Upper lobe of left lung (tissue), 6 donors: ENCODE results near the gene ATPAF1. TPM values are rescaled to one million over a fixed set of nuclear protein-coding genes. Genes with fewer than 3 reads are reported as not detected.

ENCODE experiments used
- ATAC-seq, 2 donors: fragments of 200-7000 bp; cut with Tn5 transposase; one replicate each; pipeline ENCODE4 v1.9.1; 2022; ENCODE audit warnings: mild to moderate bottlenecking in 2 of 2, moderate library complexity in 2 of 2; ENCODE audit not compliant: low FRiP score in 2 of 2
- DNase-seq, 2 donors: peaks; one replicate each; pipeline ENCODE4 v3.0.0-alpha.2; 2019 to 2020
- H3K27ac ChIP-seq, 4 donors: fragments of 200-600 bp; sonication (generic); one replicate each; pipeline ENCODE4 v1.5.1; 2016 to 2019
- H3K27me3 ChIP-seq, 4 donors: fragments of 200-600 bp; sonication (generic); one replicate each; pipeline ENCODE4 v1.5.1; 2017 to 2019
- H3K36me3 ChIP-seq, 4 donors: fragments of 200-600 bp; sonication (generic); one replicate each; pipeline ENCODE4 v1.5.1; 2016 to 2019
- H3K4me1 ChIP-seq, 4 donors: fragments of 200-600 bp; sonication (generic); one replicate each; pipeline ENCODE4 v1.5.1; 2018 to 2019
- H3K4me3 ChIP-seq, 4 donors: fragments of 200-600 bp; sonication (generic); one replicate each; pipeline ENCODE4 v1.5.1; 2017 to 2019; ENCODE audit warnings: mild to moderate bottlenecking in 2 of 4, moderate library complexity in 1 of 4
- H3K9me3 ChIP-seq, 4 donors: fragments of 200-600 bp; sonication (generic); one replicate each; pipeline ENCODE4 v1.5.1; 2018 to 2019
- CTCF ChIP-seq, 6 experiments: fragments of 450-650 bp in 4 of 6; fragments of 200-600 bp in 2 of 6; sonication (generic) in 2 of 6; IDR thresholded peaks; one replicate each; pipeline ENCODE4 v1.5.1; 2016 to 2019; ENCODE audit warnings: antibody characterized with exemption in 6 of 6
- EP300 ChIP-seq, 4 donors: sonication (generic); formaldehyde crosslinking; IDR thresholded peaks; one replicate each; pipeline ENCODE4 v1.5.1; 2017; ENCODE audit warnings: antibody characterized with exemption in 4 of 4, control low read depth in 2 of 4
- POLR2A ChIP-seq, 4 donors: fragments of 450-650 bp; IDR thresholded peaks; one replicate each; pipeline ENCODE4 v1.5.1; 2016 to 2017; ENCODE audit warnings: antibody characterized with exemption in 4 of 4, mild to moderate bottlenecking in 2 of 4
- POLR2AphosphoS5 ChIP-seq, 2 donors: sonication (generic); formaldehyde crosslinking; IDR thresholded peaks; one replicate each; pipeline ENCODE4 v1.5.1; 2017; ENCODE audit warnings: antibody characterized with exemption in 2 of 2
- whole genome bisulfite sequencing, 2 donors: methylation state at CpG; one replicate each; pipeline ENCODE4 v1.1.5; 2017 to 2018; 5-methylcytosine and 5-hydroxymethylcytosine counted together
- total RNA-seq, 6 donors: library from RNA; depleted of rRNA in 4 of 6; stranded (reverse); fragments of >200 nt in 4 of 6; gene quantifications; one replicate each; pipeline versions ENCODE4 v1.1.0 to v1.2.1, GENCODE V29; 2016 to 2021
- donor health status: DM: no; HTN: no; CAD: no; lungs with moderate emphysema.
- donor health status: DM: no; HTN: yes; CAD: no; lungs with severe emphysema.

The ATPAF1 gene
- total RNA-seq, 6 donors from 2014 or later = 26.2 to 39.6 (median 34.3) TPM

- Histone ChIP-seq H3K36me3 (peaks cover 10 to 40% (median 32%) of the 10 kb centered on the region in 4 donors), H3K4me3 (no peak overlapping the region), H3K27me3 (no peaks in the 10 kb centered on the region), H3K9me3 (no peaks in the 10 kb centered on the region), H3K4me1 (peaks cover 5 to 33% (median 8%) of the 10 kb centered on the region in 4 donors), H3K27ac (peak overlapping the region; percentile 77 to 84 (median 80))
- peak in 1 of 2 donors; percentile 85 for ATAC-seq
- DNase-seq = peak in 1 of 2 donors; percentile 79
- WGBS, 2 donors = 48 to 69% methylated on average over 3 of the region's 3 CpGs
- peak in 1 of 2 donors; percentile 48 for TF ChIP-seq POLR2AphosphoS5 (IDR thresholded peaks at IDR 0.05)
- TF ChIP-seq POLR2A (IDR thresholded peaks at IDR 0.05) = no peak
Observed at GRCh38 chr1:46595127-46595526, 73.0 kb downstream of the ATPAF1 start.

- ATAC-seq (peak in 1 of 2 donors; percentile 66), DNase-seq (no peak)
- Histone ChIP-seq H3K4me1 (peaks cover 0 to 24% (median under 1%) of the 10 kb centered on the region in 4 donors), H3K9me3 (no peaks in the 10 kb centered on the region), H3K4me3 (no peak overlapping the region), H3K27me3 (no peaks in the 10 kb centered on the region), H3K27ac (peak overlapping the region; percentile 77 to 84 (median 80)), H3K36me3 (peaks cover 13 to 49% (median 43%) of the 10 kb centered on the region in 4 donors)
- WGBS, 2 donors = 74 to 86% methylated on average over 5 of the region's 5 CpGs
- TF ChIP-seq EP300 (IDR thresholded peaks at IDR 0.05) (no peak), POLR2AphosphoS5 (IDR thresholded peaks at IDR 0.05) (no peak), POLR2A (IDR thresholded peaks at IDR 0.05) (no peak), CTCF (IDR thresholded peaks at IDR 0.05) (no peak)
Observed at GRCh38 chr1:46594063-46594462, 74.1 kb downstream of the ATPAF1 start.

- 89 to 90% methylated on average over 4 of the region's 4 CpGs for WGBS, 2 donors
Observed at GRCh38 chr1:46592823-46593222, 75.3 kb downstream of the ATPAF1 start.

GRCh38 chr1:46589529-46589928 is 78.6 kb downstream of the ATPAF1 start:
- no peak overlapping the region for H3K4me3 ChIP-seq
- no peaks in the 10 kb centered on the region for H3K27me3 ChIP-seq
- DNase-seq = no peak
- H3K9me3 ChIP-seq = no peaks in the 10 kb centered on the region
- TF ChIP-seq CTCF (IDR thresholded peaks at IDR 0.05) = no peak
- no peak for TF ChIP-seq POLR2AphosphoS5 (IDR thresholded peaks at IDR 0.05)
- no peak for TF ChIP-seq POLR2A (IDR thresholded peaks at IDR 0.05)
- no peak for TF ChIP-seq EP300 (IDR thresholded peaks at IDR 0.05)
- peaks cover 0 to 7% (median 0%) of the 10 kb centered on the region in 4 donors for H3K4me1 ChIP-seq
- H3K36me3 ChIP-seq = peaks cover 13 to 77% (median 58%) of the 10 kb centered on the region in 4 donors
- no peak overlapping the region for H3K27ac ChIP-seq
- WGBS, 2 donors = 95 to 98% methylated on average over 2 to 3 of the region's 3 CpGs
- ATAC-seq = no peak

More at GRCh38 chr1:46592823-46593222, 75.3 kb downstream of the ATPAF1 start:
- Histone ChIP-seq H3K27ac (peak overlapping the region in 1 of 4 donors; percentile 82), H3K36me3 (peaks cover 13 to 53% (median 45%) of the 10 kb centered on the region in 4 donors), H3K4me1 (peaks cover 0 to 19% (median 0%) of the 10 kb centered on the region in 4 donors), H3K9me3 (no peaks in the 10 kb centered on the region), H3K4me3 (no peak overlapping the region), H3K27me3 (no peaks in the 10 kb centered on the region)
- ATAC-seq (no peak), DNase-seq (no peak)
- TF ChIP-seq EP300 (IDR thresholded peaks at IDR 0.05) = no peak
- no peak for TF ChIP-seq POLR2A (IDR thresholded peaks at IDR 0.05)
- TF ChIP-seq POLR2AphosphoS5 (IDR thresholded peaks at IDR 0.05) = no peak
- no peak for TF ChIP-seq CTCF (IDR thresholded peaks at IDR 0.05)

GRCh38 chr1:46587069-46587468 is 81.1 kb downstream of the ATPAF1 start:
- peak in 1 of 2 donors; percentile 66 for DNase-seq
- H3K4me1 ChIP-seq = peaks cover 0 to 15% (median 6%) of the 10 kb centered on the region in 4 donors
- H3K27ac ChIP-seq = peak overlapping the region in 2 of 4 donors; percentile 22 to 44
- H3K27me3 ChIP-seq = no peaks in the 10 kb centered on the region
- 68 to 86% methylated on average over 6 to 7 of the region's 7 CpGs for WGBS, 2 donors
- peak in 1 of 2 donors; percentile 87 for ATAC-seq
- no peak overlapping the region for H3K4me3 ChIP-seq
- H3K36me3 ChIP-seq = peaks cover 3 to 79% (median 58%) of the 10 kb centered on the region in 4 donors
- H3K9me3 ChIP-seq = no peaks in the 10 kb centered on the region
- TF ChIP-seq POLR2AphosphoS5 (IDR thresholded peaks at IDR 0.05) (peak in 1 of 2 donors; percentile 11), EP300 (IDR thresholded peaks at IDR 0.05) (no peak), POLR2A (IDR thresholded peaks at IDR 0.05) (no peak), CTCF (IDR thresholded peaks at IDR 0.05) (no peak)
